Thoracic aorta (tissue), 2 donors: ENCODE data around the gene CDH23. TPM values are rescaled to one million over a fixed set of nuclear protein-coding genes. Genes with fewer than 3 reads are reported as not detected.

ENCODE experiments used
- ATAC-seq: fragments of 150-250 bp; one replicate; pipeline ENCODE4 v1.8.0; 2017; ENCODE audit warnings: low read depth; ENCODE audit not compliant: insufficient number of reproducible peaks, low FRiP score
- DNase-seq: peaks from one replicate; pipeline ENCODE4 v3.0.0-alpha.2; 2020; ENCODE audit warnings: low spot score
- H3K27ac ChIP-seq, 2 donors: fragments of 200-600 bp; sonication (generic); 1 replicate in 1 of 2; 2 replicates in 1 of 2; pipeline ENCODE4 v1.5.1; 2016; ENCODE audit warnings: mild to moderate bottlenecking in 2 of 2, moderate library complexity in 2 of 2
- H3K27me3 ChIP-seq: fragments of 200-600 bp; sonication (generic); replicated peaks from 2 replicates; pipeline ENCODE4 v1.6.0; 2016; ENCODE audit warnings: mild to moderate bottlenecking; ENCODE audit not compliant: insufficient read depth
- H3K36me3 ChIP-seq: fragments of 200-600 bp; sonication (generic); one replicate; pipeline ENCODE4 v1.5.1; 2016
- H3K4me1 ChIP-seq, 2 donors: fragments of 200-600 bp; sonication (generic); 1 replicate in 1 of 2; 2 replicates in 1 of 2; pipeline versions ENCODE4 v1.5.1 to v1.6.0; 2016; ENCODE audit warnings: low read depth in 2 of 2, mild to moderate bottlenecking in 1 of 2; ENCODE audit not compliant: control insufficient read depth in 1 of 2
- H3K4me3 ChIP-seq: fragments of 200-600 bp; sonication (generic); 2 replicates; pipeline ENCODE4 v1.5.1; 2016; ENCODE audit warnings: mild to moderate bottlenecking
- H3K9me3 ChIP-seq: fragments of 200-600 bp; sonication (generic); 2 replicates; pipeline ENCODE4 v1.5.1; 2016
- CTCF ChIP-seq: fragments of 200-600 bp; sonication (generic); IDR thresholded peaks from one replicate; pipeline ENCODE4 v1.5.1; 2019; ENCODE audit warnings: antibody characterized with exemption
- total RNA-seq, 2 donors: library from RNA; depleted of rRNA; stranded (reverse); fragments of >200 nt; gene quantifications; one replicate each; pipeline versions ENCODE4 v1.1.0 to v1.2.3, GENCODE V29; 2016

The CDH23 gene
- total RNA-seq, 2 donors from 2014 or later = 10.6 to 10.8 TPM

GRCh38 chr10:71475243-71475871, 78.6 kb downstream of the CDH23 start:
- ATAC-seq (no peak), DNase-seq (no peak)
- H3K36me3 ChIP-seq = no peaks in the 10 kb centered on the region
- no peak overlapping the region for H3K27ac ChIP-seq
- H3K4me3 ChIP-seq = no peak overlapping the region
- H3K4me1 ChIP-seq = peaks cover 3 to 30% of the 10 kb centered on the region in 2 donors
- TF ChIP-seq CTCF = no peak
- H3K27me3 ChIP-seq = no peaks in the 10 kb centered on the region
- no peaks in the 10 kb centered on the region for H3K9me3 ChIP-seq

DNA sequence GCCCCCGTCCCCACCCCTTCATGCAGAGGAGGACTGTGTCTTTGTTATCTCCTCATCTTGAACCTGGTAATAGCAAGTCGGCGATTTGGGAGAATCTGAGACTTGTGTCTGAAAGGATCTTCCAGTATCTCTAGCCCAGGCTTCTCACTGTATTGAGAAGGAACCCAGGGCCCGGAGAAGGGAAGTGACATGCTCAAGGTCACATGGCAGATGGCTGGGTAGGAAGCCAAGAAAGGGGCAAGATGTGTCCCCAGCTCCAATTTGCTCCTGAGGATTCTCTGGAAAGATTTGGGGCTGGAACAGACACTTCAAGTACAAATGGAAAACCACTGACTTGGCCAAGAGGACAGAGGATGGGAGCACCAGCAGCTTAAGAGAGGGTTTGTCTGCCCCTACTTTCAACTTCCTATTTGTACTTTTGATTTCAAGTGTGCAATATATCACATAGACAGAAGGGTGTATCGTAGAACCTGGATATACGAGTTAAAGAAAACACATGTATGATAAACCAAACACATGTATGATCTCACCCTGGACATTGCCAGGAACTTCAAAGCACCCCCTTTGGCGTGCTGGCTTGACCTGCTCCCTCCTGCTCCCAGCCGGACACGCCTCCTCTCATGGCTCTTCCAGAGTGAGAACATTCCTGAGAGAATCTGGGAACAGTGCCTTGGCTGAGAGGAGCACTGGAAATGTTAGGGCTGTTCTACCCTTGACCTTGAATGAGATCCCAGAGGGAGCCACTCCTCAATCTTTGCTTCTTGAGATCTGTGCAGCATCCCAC, 79.7 kb downstream of the CDH23 start:
- Histone ChIP-seq H3K27ac (no peak overlapping the region), H3K4me1 (peaks cover 3 to 30% of the 10 kb centered on the region in 2 donors), H3K4me3 (no peak overlapping the region), H3K27me3 (no peaks in the 10 kb centered on the region), H3K9me3 (no peaks in the 10 kb centered on the region), H3K36me3 (no peaks in the 10 kb centered on the region)
- ATAC-seq (no peak), DNase-seq (no peak)
- no peak for TF ChIP-seq CTCF

GRCh38 chr10:71478173-71478572, 81.5 kb downstream of the CDH23 start:
- no peak for ATAC-seq
- Histone ChIP-seq H3K4me3 (no peak overlapping the region), H3K9me3 (no peaks in the 10 kb centered on the region), H3K36me3 (no peaks in the 10 kb centered on the region), H3K27ac (no peak overlapping the region), H3K27me3 (no peaks in the 10 kb centered on the region), H3K4me1 (peaks cover 3 to 14% of the 10 kb centered on the region in 2 donors)
- DNase-seq = no peak
- TF ChIP-seq CTCF = no peak

DNA sequence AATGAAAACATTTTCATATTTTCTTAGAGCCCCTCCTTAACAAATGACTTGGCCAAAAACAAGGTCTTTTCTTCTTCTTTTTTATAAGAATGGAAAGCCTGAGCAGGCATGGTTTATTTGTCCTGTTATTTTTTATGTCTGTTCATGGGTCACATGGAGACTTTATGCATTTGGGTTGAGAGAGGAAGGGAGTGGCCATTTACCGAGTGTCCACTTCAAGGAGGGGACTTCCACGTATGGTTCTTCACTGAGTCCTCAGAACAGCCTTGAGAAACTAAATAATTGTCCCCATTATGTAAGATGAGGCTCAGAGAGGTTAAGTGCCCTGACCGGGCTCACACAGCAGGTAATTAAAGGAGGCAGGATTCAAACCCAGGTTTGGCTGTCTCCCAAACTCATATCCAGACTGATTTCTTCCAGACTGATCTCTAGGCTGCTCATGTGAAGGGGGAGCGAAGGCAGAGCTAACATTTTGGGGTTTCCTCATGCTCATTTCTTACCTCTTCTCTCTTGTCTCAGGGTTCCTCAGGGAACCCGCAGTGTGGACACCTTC, 82.2 kb downstream of the CDH23 start:
- ATAC-seq (no peak), DNase-seq (no peak)
- no peak overlapping the region for H3K4me3 ChIP-seq
- H3K27ac ChIP-seq = no peak overlapping the region
- H3K36me3 ChIP-seq = no peaks in the 10 kb centered on the region
- H3K9me3 ChIP-seq = no peaks in the 10 kb centered on the region
- no peak for TF ChIP-seq CTCF
- no peaks in the 10 kb centered on the region for H3K27me3 ChIP-seq
- peaks cover 3 to 14% of the 10 kb centered on the region in 2 donors for H3K4me1 ChIP-seq

GRCh38 chr10:71479831-71480230, 83.1 kb downstream of the CDH23 start:
- no peak for DNase-seq
- Histone ChIP-seq H3K4me3 (no peak overlapping the region), H3K4me1 (peaks cover 3 to 14% of the 10 kb centered on the region in 2 donors), H3K9me3 (no peaks in the 10 kb centered on the region), H3K27me3 (no peaks in the 10 kb centered on the region), H3K36me3 (no peaks in the 10 kb centered on the region), H3K27ac (no peak overlapping the region)
- no peak for ATAC-seq
- TF ChIP-seq CTCF = no peak
